ENCODE data around the gene VEPH1. TPM values are rescaled to one million over a fixed set of nuclear protein-coding genes. Genes with fewer than 3 reads are reported as not detected.

Gene VEPH1
- total RNA-seq, 1 experiment from 2014 or later = 0.32 TPM

- no peaks in the 10 kb centered on the region for H3K9me3 ChIP-seq (ENCODE audit: low read depth, low read length, poor library complexity, severe bottlenecking)
- TF ChIP-seq EZH2 (IDR thresholded peaks at IDR 0.05; ENCODE audit: borderline replicate concordance, low read depth, low read length, poor library complexity, severe bottlenecking) (no peak), CTCF (conservative IDR thresholded peaks at IDR 0.05; ENCODE audit: low read depth, low read length) (no peak)
- BruUV-seq (replicated peaks) = no TSS peak
- ChIA-PET POLR2A (ENCODE audit: low non-redundant PET) (no interaction called here), CTCF (no interaction called here)
- no peak overlapping the region for H3K27ac ChIP-seq (ENCODE audit: low read depth, low read length, poor library complexity, severe bottlenecking)
- H3K4me3 ChIP-seq (ENCODE audit: low read depth, low read length, poor library complexity, severe bottlenecking) = no peak overlapping the region
- no peaks in the 10 kb centered on the region for H3K36me3 ChIP-seq (ENCODE audit: insufficient read depth, low read length, poor library complexity, severe bottlenecking)
- no peak for DNase-seq (ENCODE audit: low spot score)
- no peaks in the 10 kb centered on the region for H3K27me3 ChIP-seq (replicated peaks; ENCODE audit: insufficient read depth, low read depth, low read length, poor library complexity)
- no peaks in the 10 kb centered on the region for H3K4me1 ChIP-seq (ENCODE audit: insufficient read depth, low read length, poor library complexity, severe bottlenecking)
- intact Hi-C loops (cut with micrococcal nuclease; ENCODE audit: unreplicated experiment) = no loop called here
Measured at GRCh38 chr3:157219215-157219614, 284.0 kb downstream of the VEPH1 start.

Other genes starting within 250 kb of the VEPH1 start
- gene PTX3, start 66.6 kb downstream of the VEPH1 start, total RNA-seq (2021) = 4.3 and 5.4 TPM in 2 replicates

Data from A673 (cell line).